Brain microvascular endothelial cell (primary cell): ENCODE measurements around the gene AKR1D1.

Experiments used
- DNase-seq: peaks from one replicate; pipeline ENCODE4 v3.0.0-alpha.2; 2020
- H3K27ac ChIP-seq: fragments of 250-450 bp; sonication (Bioruptor Pico); 2 replicates; pipeline ENCODE4 v1.5.1; 2020; ENCODE audit warnings: mild to moderate bottlenecking, moderate library complexity
- H3K27me3 ChIP-seq: fragments of 250-450 bp; sonication (Bioruptor Pico); replicated peaks from 2 replicates; pipeline ENCODE4 v1.5.1; 2020; ENCODE audit warnings: mild to moderate bottlenecking
- H3K36me3 ChIP-seq: fragments of 250-450 bp; sonication (Bioruptor Pico); replicated peaks from 2 replicates; pipeline ENCODE4 v1.5.1; 2020; ENCODE audit warnings: mild to moderate bottlenecking
- H3K4me3 ChIP-seq: 2 replicates; pipeline ENCODE4 v1.5.1; 2011; ENCODE audit warnings: low read depth, mild to moderate bottlenecking, control low read depth, low read length, moderate library complexity
- in situ Hi-C: cut with HindIII; loops from 2 replicates; pipeline ENCODE4 v1.10.0; 2017; ENCODE audit warnings: low sequenced_read_pairs, low pct_ligation_motif_present
- TF ChIP-seq, protein P1 (sequence below): IDR thresholded peaks from 2 replicates; pipeline ENCODE4 v1.5.1; 2011; ENCODE audit warnings: low read depth, mild to moderate bottlenecking, moderate library complexity, low read length, control low read depth, inconsistent platforms; ENCODE audit errors: missing control alignments

AKR1D1 gene

GRCh38 chr7:138126928-138127327 lies 50.7 kb downstream of the AKR1D1 start:
- TF ChIP-seq, protein P1, sequence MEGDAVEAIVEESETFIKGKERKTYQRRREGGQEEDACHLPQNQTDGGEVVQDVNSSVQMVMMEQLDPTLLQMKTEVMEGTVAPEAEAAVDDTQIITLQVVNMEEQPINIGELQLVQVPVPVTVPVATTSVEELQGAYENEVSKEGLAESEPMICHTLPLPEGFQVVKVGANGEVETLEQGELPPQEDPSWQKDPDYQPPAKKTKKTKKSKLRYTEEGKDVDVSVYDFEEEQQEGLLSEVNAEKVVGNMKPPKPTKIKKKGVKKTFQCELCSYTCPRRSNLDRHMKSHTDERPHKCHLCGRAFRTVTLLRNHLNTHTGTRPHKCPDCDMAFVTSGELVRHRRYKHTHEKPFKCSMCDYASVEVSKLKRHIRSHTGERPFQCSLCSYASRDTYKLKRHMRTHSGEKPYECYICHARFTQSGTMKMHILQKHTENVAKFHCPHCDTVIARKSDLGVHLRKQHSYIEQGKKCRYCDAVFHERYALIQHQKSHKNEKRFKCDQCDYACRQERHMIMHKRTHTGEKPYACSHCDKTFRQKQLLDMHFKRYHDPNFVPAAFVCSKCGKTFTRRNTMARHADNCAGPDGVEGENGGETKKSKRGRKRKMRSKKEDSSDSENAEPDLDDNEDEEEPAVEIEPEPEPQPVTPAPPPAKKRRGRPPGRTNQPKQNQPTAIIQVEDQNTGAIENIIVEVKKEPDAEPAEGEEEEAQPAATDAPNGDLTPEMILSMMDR: no peak
- DNase-seq: no peak
- Histone ChIP-seq H3K36me3 (no peaks in the 10 kb centered on the region), H3K27me3 (no peaks in the 10 kb centered on the region), H3K27ac (no peak overlapping the region), H3K4me3 (no peak overlapping the region)
- in situ Hi-C loops: no loop called here

- in situ Hi-C loops: no loop called here
- no peak for DNase-seq
- H3K36me3 ChIP-seq: no peaks in the 10 kb centered on the region
- H3K27ac ChIP-seq: no peak overlapping the region
- no peak overlapping the region for H3K4me3 ChIP-seq
- TF ChIP-seq, protein P1: no peak
- no peaks in the 10 kb centered on the region for H3K27me3 ChIP-seq
Measured at GRCh38 chr7:138127996-138128395, 51.7 kb downstream of the AKR1D1 start.

DNA sequence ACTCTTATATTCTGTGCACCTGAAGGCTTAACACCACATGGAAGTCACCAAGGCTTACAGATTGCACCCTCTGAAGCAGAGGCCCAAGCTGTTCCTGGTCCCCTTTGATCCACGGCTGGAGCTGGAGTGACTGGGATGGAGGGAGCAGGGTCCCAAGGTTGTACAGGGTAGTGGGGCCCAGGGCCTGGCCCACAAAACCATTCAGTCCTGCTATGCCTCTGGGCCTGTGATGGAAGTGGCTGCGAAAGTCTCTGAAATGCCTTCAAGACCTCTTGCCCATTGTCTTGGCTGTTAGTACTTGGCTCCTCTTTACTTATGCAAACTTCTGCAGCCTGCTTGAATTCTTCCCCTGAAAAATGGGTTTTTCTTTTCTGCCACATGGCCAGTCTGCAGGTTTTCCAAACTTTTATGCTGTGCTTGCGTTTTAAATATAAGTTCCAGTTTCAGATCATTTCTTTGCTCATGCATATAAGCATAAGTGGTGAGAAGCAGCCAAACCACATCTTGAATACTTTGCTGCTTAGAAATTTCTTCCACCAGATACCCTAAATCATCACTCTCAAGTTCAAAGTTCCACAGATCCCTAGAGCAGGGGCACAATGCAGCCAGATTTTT lies 53.4 kb downstream of the AKR1D1 start:
- Histone ChIP-seq H3K36me3 (no peaks in the 10 kb centered on the region), H3K27me3 (no peaks in the 10 kb centered on the region), H3K27ac (no peak overlapping the region), H3K4me3 (no peak overlapping the region)
- DNase-seq: no peak
- TF ChIP-seq, protein P1: no peak
- in situ Hi-C loops: no loop called here

- TF ChIP-seq, protein P1: no peak
- H3K36me3 ChIP-seq: no peaks in the 10 kb centered on the region
- DNase-seq: no peak
- no peak overlapping the region for H3K4me3 ChIP-seq
- in situ Hi-C loops: no loop called here
- H3K27ac ChIP-seq: no peak overlapping the region
- H3K27me3 ChIP-seq: no peaks in the 10 kb centered on the region
Measured at GRCh38 chr7:138137423-138138171, 61.3 kb downstream of the AKR1D1 start.

DNA sequence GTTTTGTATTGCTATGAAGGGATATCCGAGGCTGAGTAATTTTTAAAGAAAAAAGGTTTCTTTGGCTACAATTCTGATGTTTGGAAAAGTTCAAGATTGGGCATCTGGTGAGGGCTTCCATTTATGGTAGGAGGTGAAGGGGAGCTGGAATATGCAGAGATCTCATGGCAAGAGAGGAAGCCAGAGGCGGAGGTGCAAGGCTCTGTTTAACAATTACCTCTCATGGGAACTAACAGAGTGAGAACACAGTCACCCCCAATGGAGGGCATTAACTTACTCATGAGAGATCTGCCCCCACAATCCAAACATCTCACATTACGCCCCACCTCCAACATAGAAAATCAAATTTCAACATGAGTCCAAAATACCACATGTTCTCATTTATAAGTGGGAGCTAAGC lies 62.0 kb downstream of the AKR1D1 start:
- no peak overlapping the region for H3K4me3 ChIP-seq
- no peak for DNase-seq
- in situ Hi-C loops: no loop called here
- no peaks in the 10 kb centered on the region for H3K36me3 ChIP-seq
- H3K27ac ChIP-seq: no peak overlapping the region
- TF ChIP-seq, protein P1: no peak
- no peaks in the 10 kb centered on the region for H3K27me3 ChIP-seq
